SK-N-MC (cell line): Measurements from ENCODE around the gene TEX22.

Source experiments
- DNase-seq: peaks from one replicate; pipeline ENCODE4 v3.0.0-alpha.2; 2011; ENCODE audit warnings: low read depth, low spot score
- H3K27ac ChIP-seq: fragments of 200-600 bp; sonication (generic); 2 replicates; pipeline ENCODE4 v1.5.1; 2016; ENCODE audit warnings: mixed run types
- H3K36me3 ChIP-seq: fragments of 200-600 bp; sonication (generic); 2 replicates; pipeline ENCODE4 v1.6.1; 2017; ENCODE audit warnings: antibody characterized with exemption, low read length, mixed read lengths; ENCODE audit not compliant: insufficient read depth
- H3K4me3 ChIP-seq: fragments of 200-600 bp; sonication (generic); 2 replicates; pipeline ENCODE4 v1.5.1; 2016
- H3K9ac ChIP-seq: fragments of 200-600 bp; sonication (generic); 2 replicates; pipeline ENCODE4 v1.8.0; 2017; ENCODE audit warnings: mixed run types, mixed read lengths; ENCODE audit not compliant: insufficient read length
- H3K9me3 ChIP-seq: fragments of 200-600 bp; sonication (generic); 2 replicates; pipeline ENCODE4 v1.6.1; 2017; ENCODE audit warnings: low read depth, mild to moderate bottlenecking, antibody characterized with exemption, low read length, moderate library complexity, mixed read lengths
- EZH2 ChIP-seq: fragments of 200-600 bp; sonication (generic); IDR thresholded peaks from one replicate; pipeline ENCODE4 v1.6.1; 2017; ENCODE audit warnings: antibody characterized with exemption
- FOXP2 ChIP-seq: optimal IDR thresholded peaks from 2 replicates; pipeline ENCODE3; 2011; ENCODE audit warnings: mild to moderate bottlenecking, moderate library complexity; ENCODE audit not compliant: insufficient read depth; ENCODE audit errors: extremely low read length, control extremely low read depth
- POLR2AphosphoS5 ChIP-seq: IDR thresholded peaks from 2 replicates; pipeline ENCODE4 v1.6.1; 2012; ENCODE audit warnings: mild to moderate bottlenecking, low read depth, low read length, borderline replicate concordance

TEX22 gene

GRCh38 chr14:105455086-105455640 is 56.8 kb downstream of the TEX22 start:
- Histone ChIP-seq H3K27ac (no peak overlapping the region), H3K36me3 (peaks cover 48% of the 10 kb centered on the region; the same call in 1 of the 2 replicates), H3K4me3 (no peak overlapping the region), H3K9me3 (no peaks in the 10 kb centered on the region), H3K9ac (no peak overlapping the region)
- TF ChIP-seq FOXP2 = no peak
- TF ChIP-seq EZH2 = no peak
- TF ChIP-seq POLR2AphosphoS5 = no peak
- DNase-seq = no peak

DNA sequence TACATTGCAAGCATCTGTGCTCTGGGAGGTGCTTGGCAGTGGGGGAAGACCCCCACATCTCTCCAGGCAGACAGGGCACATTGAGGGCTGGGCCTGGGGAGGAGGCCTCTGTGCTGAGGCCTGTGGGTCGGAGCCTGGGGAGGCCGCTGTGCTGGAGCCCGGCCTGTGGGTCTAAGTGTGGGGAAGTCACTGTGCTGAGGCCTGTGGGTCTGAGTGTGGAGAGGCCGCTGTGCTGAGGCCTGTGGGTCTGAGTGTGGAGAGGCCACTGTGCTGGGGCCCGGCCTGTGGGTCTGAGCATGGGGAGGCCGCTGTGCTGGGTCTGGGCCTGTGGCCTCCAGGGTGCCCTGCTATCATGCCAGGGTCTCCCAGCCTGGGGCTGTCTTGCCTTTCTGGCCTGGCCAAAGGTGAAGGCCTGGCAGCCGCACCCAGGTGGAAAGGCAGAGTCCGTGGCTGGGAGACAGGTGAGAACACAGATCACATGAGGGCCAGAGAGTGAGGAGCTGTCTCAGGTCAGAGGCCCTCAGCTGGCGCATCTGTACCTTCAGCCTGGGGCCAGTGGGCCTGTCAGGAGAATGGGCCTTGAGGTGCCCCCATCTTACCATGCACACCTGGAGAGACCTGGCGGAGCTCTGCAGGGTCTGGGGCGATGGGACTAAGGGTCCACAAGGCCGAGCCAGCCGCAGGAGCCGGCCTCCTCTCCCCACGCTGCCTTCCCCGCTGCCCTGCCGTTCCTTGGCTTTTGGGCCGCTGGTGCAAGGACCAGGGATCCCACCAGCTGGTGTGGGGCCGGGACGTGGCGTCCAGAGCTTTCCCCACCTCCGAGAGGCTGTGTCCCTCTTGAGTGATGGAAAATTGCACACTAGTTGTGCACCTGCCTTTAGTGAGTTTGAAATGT is 57.7 kb downstream of the TEX22 start:
- no peak for DNase-seq
- no peak overlapping the region for H3K9ac ChIP-seq
- H3K27ac ChIP-seq = no peak overlapping the region
- no peaks in the 10 kb centered on the region for H3K9me3 ChIP-seq
- peaks cover 48% of the 10 kb centered on the region; the same call in 1 of the 2 replicates for H3K36me3 ChIP-seq
- H3K4me3 ChIP-seq = no peak overlapping the region
- no peak for TF ChIP-seq EZH2
- no peak for TF ChIP-seq POLR2AphosphoS5
- TF ChIP-seq FOXP2 = no peak

GRCh38 chr14:105456736-105457617 is 58.6 kb downstream of the TEX22 start:
- no peak for DNase-seq
- TF ChIP-seq POLR2AphosphoS5 (no peak), EZH2 (no peak), FOXP2 (no peak)
- no peaks in the 10 kb centered on the region for H3K9me3 ChIP-seq
- no peak overlapping the region for H3K4me3 ChIP-seq
- H3K9ac ChIP-seq = no peak overlapping the region
- H3K27ac ChIP-seq = no peak overlapping the region
- H3K36me3 ChIP-seq = peaks cover 51% of the 10 kb centered on the region; the same call in 1 of the 2 replicates

GRCh38 chr14:105458010-105458409 is 59.7 kb downstream of the TEX22 start:
- TF ChIP-seq EZH2 (no peak), POLR2AphosphoS5 (no peak), FOXP2 (no peak)
- no peak for DNase-seq
- H3K4me3 ChIP-seq = no peak overlapping the region
- H3K9me3 ChIP-seq = no peaks in the 10 kb centered on the region
- H3K9ac ChIP-seq = no peak overlapping the region
- H3K36me3 ChIP-seq = peaks cover 49% of the 10 kb centered on the region; the same call in 1 of the 2 replicates
- no peak overlapping the region for H3K27ac ChIP-seq

GRCh38 chr14:105458571-105458970 is 60.2 kb downstream of the TEX22 start:
- no peak overlapping the region for H3K4me3 ChIP-seq
- no peak overlapping the region for H3K9ac ChIP-seq
- no peak for DNase-seq
- H3K36me3 ChIP-seq = peaks cover 53% of the 10 kb centered on the region; the same call in 1 of the 2 replicates
- H3K27ac ChIP-seq = no peak overlapping the region
- TF ChIP-seq POLR2AphosphoS5 = no peak
- TF ChIP-seq EZH2 = no peak
- TF ChIP-seq FOXP2 = no peak
- no peaks in the 10 kb centered on the region for H3K9me3 ChIP-seq

DNA sequence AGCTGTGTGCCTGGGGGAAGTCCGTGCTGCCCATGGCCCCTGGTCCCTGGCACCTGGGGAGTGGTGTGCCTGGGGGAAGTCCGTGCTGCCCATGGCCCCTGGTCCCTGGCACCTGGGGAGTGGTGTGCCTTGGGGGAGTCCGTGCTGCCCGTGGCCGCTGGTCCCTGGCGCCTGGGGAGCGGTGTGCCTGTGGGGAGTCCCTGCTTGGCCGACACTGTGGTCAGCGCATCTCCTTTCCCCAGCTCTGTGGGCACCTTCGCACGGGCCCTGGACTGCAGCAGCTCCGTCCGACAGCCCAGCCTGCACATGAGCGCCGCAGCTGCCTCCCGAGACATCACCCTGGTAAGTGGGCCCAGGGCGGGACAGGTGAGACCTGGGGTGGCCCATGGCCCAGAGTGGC is 61.8 kb downstream of the TEX22 start:
- Histone ChIP-seq H3K27ac (no peak overlapping the region), H3K9ac (no peak overlapping the region), H3K36me3 (peaks cover 57% of the 10 kb centered on the region; the same call in 1 of the 2 replicates), H3K9me3 (no peaks in the 10 kb centered on the region), H3K4me3 (no peak overlapping the region)
- no peak for DNase-seq
- TF ChIP-seq EZH2 (no peak), FOXP2 (no peak), POLR2AphosphoS5 (no peak)

- no peak overlapping the region for H3K27ac ChIP-seq
- no peaks in the 10 kb centered on the region for H3K9me3 ChIP-seq
- H3K36me3 ChIP-seq = peaks cover 59% of the 10 kb centered on the region; the same call in 1 of the 2 replicates
- H3K9ac ChIP-seq = no peak overlapping the region
- no peak for DNase-seq
- no peak overlapping the region for H3K4me3 ChIP-seq
- TF ChIP-seq FOXP2 (no peak), POLR2AphosphoS5 (no peak; the same call in 1 of the 2 replicates), EZH2 (no peak)
Observed at GRCh38 chr14:105460616-105461015, 62.3 kb downstream of the TEX22 start.

- H3K9ac ChIP-seq = no peak overlapping the region
- no peak overlapping the region for H3K4me3 ChIP-seq
- TF ChIP-seq EZH2 = no peak
- TF ChIP-seq POLR2AphosphoS5 = no peak
- TF ChIP-seq FOXP2 = no peak
- no peak overlapping the region; the same call in 1 of the 2 replicates for H3K27ac ChIP-seq
- peaks cover 50% of the 10 kb centered on the region; the same call in 1 of the 2 replicates for H3K36me3 ChIP-seq
- no peak for DNase-seq
- no peaks in the 10 kb centered on the region for H3K9me3 ChIP-seq
Observed at GRCh38 chr14:105461903-105462302, 63.6 kb downstream of the TEX22 start.
